GM12892 (cell line): ENCODE results near the gene KLHDC7B. TPM values are rescaled to one million over a fixed set of nuclear protein-coding genes. Genes with fewer than 3 reads are reported as not detected.

Experiments
- DNase-seq: peaks from one replicate; pipeline ENCODE4 v3.0.0; 2011; ENCODE audit not compliant: insufficient read length
- FAIRE-seq: peaks from 2 replicates; lab custom pipeline; 2011; peaks lifted over from hg19 to GRCh38; lab: Jason Lieb, UNC
- POLR2A ChIP-seq: IDR thresholded peaks from 2 replicates; pipeline ENCODE4 v1.6.1; 2011; ENCODE audit warnings: low read depth, low read length, control low read depth
- POLR2AphosphoS5 ChIP-seq: IDR thresholded peaks from 2 replicates; pipeline ENCODE4 v1.6.1; 2011; ENCODE audit warnings: low read depth, low read length, control low read depth
- TAF1 ChIP-seq: IDR thresholded peaks from 2 replicates; pipeline ENCODE4 v1.6.1; 2011; ENCODE audit warnings: low read depth, mild to moderate bottlenecking, control low read depth, low read length, borderline replicate concordance
- polyA plus RNA-seq: library from polyadenylated mRNA; unstranded; fragments of >200 nt; gene quantifications from one replicate; pipeline ENCODE4 v1.2.1, GENCODE V29; 2012; ENCODE audit warnings: missing spikeins, inconsistent platforms; ENCODE audit not compliant: missing spikeins

Gene KLHDC7B
- polyA plus RNA-seq: 0.47 TPM

DNA sequence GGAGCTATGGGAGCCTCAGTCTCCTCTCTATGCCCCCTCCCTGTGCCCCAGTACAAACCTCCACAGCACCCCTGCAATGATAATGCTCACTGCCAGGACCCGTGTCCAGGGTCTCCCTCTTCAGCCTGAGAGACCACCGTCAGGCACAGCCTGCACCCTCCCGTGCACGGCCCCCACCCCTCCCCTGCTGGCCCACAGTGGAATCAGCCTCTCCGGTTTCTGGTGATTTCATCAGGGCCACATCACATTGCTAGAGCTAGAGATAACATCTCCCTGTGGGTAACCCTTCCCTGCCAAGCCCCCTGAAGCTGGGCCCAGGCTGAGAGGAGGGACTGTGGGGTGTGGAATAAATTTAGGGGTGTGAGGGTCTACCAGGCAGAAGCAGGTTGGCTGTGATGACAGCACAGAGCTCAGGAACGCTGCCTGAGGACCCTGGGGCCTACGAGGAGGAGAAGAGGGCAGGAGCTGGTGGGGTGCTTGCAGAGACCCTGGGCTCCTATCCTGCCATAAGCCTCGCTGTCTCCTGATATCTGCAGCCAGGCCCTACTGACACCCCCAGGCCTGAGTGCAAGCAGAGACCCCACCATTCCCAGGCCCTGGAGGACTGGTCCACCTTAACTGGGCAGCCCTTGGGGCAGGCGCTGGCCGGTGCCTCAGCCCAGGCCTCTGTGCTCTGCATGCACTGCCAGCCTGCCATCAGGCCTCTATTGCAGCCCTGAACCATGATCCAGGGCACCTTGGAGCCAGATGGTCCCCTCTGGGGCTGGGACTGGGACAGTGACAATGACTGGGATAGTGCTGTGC, at the start of gene KLHDC7B:
KLHDC7B (plus strand) TSS at position 378 of the 804 bp plus-strand sequence; CDS start at position 723, 345 bp downstream.
- no peak for FAIRE-seq
- DNase-seq: no peak
- TF ChIP-seq TAF1 (no peak), POLR2AphosphoS5 (no peak), POLR2A (no peak)

DNA sequence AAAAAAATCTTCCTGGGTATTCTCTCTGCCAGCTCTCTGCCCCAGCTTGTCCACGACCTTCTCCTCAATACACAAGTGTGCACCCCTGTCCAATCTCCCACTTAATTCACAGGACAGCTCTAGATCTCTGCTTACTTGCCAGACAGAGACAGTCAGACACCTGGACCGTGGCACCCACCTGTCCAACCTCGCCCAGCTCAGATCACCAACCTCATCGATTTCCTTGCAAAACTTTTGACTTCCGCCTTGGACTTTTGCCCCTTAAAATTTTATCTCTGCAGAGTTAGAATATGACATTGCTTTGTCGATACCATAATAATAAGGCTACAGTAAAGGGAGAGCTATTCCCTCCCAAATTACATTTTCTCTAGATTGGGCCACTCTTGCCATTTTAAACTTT, 48.6 kb upstream of the KLHDC7B start:
- DNase-seq: no peak
- FAIRE-seq: no peak
- TF ChIP-seq POLR2A (no peak), POLR2AphosphoS5 (no peak), TAF1 (no peak)

DNA sequence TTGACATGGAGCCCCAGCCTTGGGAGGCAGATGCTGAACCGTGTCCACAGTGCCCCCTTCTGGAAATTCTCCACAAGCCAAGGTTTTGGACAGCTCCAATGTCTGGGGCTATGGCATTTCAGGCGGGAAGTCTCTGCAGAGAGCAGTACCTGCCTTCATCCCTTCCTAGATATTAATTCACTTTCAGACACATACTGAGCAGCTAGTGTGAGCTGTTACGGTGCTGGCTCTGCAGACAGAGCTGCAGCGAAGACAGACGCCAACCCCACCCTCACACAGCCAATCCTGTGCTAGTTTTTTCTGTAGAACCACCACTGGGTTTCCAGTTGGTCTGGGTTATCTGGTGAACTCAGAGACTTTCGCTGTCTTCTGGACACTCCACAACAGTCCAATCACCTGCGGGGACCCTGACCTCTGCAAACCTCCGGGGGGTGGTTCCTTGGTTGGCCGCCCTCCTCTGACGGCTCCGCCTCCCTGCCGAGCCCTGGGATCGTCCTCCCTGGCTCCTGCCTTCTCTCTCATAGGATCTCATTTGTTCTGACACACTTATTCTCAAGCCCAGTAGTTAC, 47.3 kb upstream of the KLHDC7B start:
- FAIRE-seq: peak; percentile 61
- DNase-seq: no peak
- TF ChIP-seq POLR2AphosphoS5 (no peak), TAF1 (no peak), POLR2A (no peak)

- DNase-seq (no peak), FAIRE-seq (no peak)
- TF ChIP-seq POLR2AphosphoS5 (no peak), TAF1 (no peak)
These were observed 45.2 kb upstream of the KLHDC7B start for GRCh38 chr22:50500452-50500851.

- FAIRE-seq: no peak
These were observed 43.6 kb upstream of the KLHDC7B start for GRCh38 chr22:50502096-50502495.

GRCh38 chr22:50502628-50503474, 42.8 kb upstream of the KLHDC7B start:
- DNase-seq: no peak

More at GRCh38 chr22:50502096-50502495, 43.6 kb upstream of the KLHDC7B start:
- DNase-seq: no peak
- TF ChIP-seq TAF1 (no peak), POLR2AphosphoS5 (no peak), POLR2A (no peak)

DNA sequence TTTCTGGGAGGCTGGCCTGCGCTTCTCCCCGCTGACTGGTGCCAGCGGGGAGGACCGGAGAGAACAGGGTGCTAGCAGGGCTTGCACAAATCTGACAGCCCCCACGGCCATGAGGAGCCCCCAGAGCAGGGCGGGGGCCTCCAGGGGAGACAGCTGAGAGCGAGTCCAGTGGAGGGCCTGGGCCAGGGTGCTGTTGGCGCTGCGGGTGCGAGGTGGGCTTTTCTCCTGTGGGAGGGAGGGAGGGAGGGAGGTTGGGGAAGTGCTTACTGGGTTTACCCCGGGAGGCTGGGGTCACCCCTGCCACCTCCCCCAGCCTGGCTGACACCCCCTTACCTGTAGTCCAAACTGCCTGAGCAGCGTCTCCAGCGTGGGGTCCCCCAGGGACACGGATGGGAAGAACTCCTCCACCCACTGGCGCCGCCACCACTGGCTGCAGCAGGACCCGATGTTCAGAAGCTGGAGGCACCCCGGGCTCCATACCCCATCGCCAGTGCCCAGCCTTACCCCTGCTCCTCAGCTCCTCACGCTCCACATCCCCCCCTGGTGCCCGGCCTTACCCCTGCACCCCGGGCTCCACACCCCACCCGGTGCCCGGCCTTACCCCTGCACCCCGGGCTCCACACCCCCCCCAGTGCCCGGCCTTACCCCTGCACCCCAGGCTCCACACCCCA, 42.1 kb upstream of the KLHDC7B start:
- no peak for FAIRE-seq
- DNase-seq: no peak

More at GRCh38 chr22:50502628-50503474, 42.8 kb upstream of the KLHDC7B start:
- no peak for FAIRE-seq
- TF ChIP-seq TAF1 (no peak), POLR2AphosphoS5 (no peak), POLR2A (no peak)

DNA sequence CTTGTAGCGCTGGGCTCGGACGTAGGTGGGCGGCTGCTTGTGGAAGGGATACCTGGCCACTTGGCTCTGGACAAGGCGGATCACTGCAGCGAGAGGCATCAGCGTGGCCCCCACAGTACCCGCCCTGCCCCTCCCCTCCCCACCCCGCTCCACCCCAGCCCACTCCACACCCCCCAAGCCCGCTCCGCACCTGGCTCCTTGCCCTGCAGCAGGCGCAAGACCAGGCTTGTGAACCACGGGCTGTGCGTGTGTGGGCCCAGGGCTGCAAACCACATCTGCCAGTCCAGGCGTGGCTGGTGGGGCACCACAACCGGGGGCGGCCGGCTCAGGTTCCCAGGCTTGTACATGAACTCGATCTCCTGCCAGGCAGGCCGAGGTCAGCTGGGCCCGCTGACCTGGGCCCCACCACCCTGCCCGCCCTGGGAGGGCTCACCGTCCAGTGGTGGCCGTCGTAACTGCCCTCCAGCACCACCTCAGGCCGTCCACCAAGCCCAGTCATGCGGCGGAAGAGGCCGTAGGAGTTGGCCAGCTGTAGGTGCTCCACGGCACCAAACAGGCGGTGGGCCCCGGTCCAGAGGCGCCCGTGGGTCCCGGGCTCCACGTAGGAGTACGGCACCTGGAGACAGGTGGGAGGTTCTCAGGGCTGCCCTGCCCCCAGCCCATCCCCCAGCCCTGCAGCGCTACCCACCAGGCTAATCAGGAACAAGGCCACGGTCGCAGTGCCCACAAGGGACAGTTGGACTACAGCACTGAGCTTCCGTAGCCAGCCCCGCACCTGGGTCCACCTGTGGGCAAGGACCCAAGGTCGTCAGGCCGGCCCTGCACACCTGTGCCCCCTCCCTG, 41.1 kb upstream of the KLHDC7B start:
- no peak for FAIRE-seq
- no peak for DNase-seq
- no peak for TF ChIP-seq POLR2A
- TF ChIP-seq POLR2AphosphoS5: no peak
- TF ChIP-seq TAF1: no peak

More for the DNA sequence above, 42.1 kb upstream of the KLHDC7B start:
- TF ChIP-seq POLR2A (no peak), POLR2AphosphoS5 (no peak), TAF1 (no peak)

GRCh38 chr22:50505276-50505775, 40.4 kb upstream of the KLHDC7B start:
- no peak for FAIRE-seq
- TF ChIP-seq TAF1 (no peak), POLR2A (no peak)
- no peak for DNase-seq

DNA sequence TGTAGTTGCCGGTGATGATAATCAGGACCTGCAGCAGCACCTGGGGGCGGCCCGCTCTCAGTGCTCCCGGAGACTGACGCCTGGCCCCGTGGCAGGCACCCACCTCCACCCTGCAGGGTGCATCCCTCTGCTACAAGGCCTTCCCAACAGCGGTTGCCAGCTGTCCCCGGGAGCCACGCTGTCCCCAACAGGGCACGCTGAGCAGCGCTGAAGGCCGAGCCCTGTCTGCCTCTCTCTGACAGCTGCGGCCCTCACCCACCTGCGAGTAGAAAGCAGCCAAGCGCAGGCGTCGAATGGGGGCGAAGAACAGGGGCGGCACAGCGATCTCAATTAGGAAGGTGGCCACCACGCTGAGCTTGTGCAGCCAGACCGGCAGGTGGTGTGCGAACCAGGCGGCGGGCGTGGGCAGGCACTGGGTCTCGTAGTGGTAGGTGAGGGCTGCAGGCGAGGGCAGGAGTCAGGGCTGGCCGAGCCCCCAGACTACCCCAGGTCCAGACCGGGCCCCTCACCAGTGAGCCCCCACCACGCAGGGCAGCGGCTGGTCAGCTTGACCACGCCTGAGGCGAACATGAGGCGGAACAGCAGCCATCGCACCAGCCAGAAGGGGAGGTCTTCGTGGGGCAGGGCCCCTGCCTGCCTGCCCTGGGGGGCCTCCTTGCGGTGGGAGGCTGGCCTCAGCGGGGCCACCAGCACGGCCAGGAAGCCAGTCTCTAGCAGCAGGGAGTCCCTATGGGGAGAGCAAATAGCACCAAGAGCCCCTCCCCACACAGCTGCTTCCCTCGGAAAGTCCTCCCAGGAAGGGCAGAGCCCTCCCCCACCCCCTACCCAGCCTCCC, 39.7 kb upstream of the KLHDC7B start:
- FAIRE-seq (no peak), DNase-seq (no peak)
- no peak for TF ChIP-seq TAF1
- TF ChIP-seq POLR2A: no peak
